Activated CD4-positive, CD25-positive, alpha-beta regulatory T cell treated with anti-CD3 and anti-CD28 coated beads, Interleukin-2, amount 50 U/mL, for 16 hours (primary cell): ENCODE results near the gene MYH4.

Experiments used
- DNase-seq: peaks from one replicate; pipeline ENCODE4 v3.0.0-alpha.2; 2020; ENCODE audit warnings: low read depth, low spot score

Gene MYH4

DNA sequence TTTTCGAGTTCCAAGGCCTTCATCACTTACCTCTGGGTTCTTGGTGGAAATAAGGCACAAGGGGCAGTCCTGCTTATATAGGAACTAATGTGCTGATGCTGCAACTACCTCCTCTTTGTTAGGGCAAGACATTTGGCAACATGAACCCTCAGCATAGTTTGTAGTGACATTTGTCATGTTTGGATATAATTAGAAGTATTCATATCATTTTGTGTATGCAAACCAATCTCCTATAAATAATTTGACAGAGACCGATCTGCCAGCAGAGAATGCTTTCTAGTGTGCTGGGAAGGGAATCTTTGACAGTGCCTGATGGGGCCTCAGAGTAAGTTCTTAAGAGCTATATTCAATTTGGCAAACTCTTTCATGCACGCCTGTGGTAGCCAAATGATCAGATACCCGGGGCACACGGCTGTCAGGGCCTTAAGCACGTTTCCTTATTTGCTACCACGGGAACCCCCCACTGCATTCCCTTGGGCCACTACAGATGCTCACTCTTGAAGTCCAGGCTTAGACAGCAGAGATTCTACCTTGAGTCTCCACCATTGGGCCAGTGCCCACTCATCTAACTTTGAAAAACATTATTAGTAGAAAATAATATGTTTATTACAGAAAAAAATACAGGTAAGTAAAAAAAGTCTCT lies 47.3 kb downstream of the MYH4 start, which contains the start of gene MYH8:
Gene MYH8, minus strand, starts transcription at position 51 of the 643 bp plus-strand sequence. CDS start 1,723 bp downstream, outside the sequence.
- DNase-seq: no peak

DNA sequence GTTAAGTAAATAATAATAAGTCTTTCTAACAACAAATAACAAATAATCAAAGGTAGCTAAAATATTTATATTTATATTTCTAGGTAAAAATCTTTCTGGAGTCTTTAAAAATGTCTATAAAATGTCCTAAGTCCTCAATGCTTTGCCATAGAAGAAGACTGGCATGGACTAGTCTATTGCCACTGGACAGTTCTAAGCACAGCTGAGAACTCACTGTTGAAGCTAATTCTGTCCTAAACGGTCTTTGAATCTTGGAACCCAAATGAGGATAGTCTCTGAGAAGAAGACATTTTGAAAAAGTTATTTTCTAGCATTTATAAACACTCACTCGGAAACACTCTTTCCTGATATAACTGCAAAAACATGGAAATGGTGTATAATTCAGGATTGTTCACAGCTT lies 48.1 kb downstream of the MYH4 start:
- no peak for DNase-seq

DNA sequence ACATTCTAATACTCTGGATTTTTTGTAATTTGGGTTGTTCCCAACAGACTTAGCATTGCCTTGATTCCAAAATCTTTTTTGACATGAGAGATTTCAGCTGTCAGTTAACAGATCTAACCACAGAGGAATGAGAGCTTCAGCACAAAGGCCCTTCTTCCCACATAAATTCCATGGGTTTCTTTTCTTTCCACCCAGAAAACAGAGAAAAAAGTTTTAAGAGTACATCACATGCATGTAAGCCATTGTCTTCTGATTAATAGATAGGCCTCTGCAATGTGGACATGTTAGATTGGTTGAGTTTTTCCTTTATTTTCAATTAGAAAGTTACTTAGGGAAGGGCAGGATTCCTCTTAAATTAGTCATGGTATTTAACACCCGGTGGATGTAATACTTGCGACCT lies 48.5 kb downstream of the MYH4 start:
- no peak for DNase-seq

DNA sequence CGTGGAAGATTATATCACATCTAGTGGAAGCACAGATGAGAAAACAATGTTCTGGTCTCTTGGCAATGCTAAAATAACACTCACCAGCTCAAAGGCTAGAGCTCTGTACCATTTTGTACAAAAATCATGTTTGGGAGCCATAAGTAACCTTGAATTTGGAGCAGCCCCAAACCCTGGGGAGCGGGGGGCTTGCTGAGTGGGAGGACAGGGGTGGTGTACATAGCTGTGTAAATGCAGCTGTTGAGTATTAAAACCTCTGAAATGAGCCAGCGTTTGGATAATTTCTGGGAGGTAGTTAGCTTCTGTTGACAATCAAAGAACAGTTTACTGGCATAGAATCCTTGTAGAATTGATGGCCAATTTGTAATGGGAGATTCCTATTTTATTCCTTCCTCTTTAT lies 51.9 kb downstream of the MYH4 start:
- DNase-seq: no peak

DNA sequence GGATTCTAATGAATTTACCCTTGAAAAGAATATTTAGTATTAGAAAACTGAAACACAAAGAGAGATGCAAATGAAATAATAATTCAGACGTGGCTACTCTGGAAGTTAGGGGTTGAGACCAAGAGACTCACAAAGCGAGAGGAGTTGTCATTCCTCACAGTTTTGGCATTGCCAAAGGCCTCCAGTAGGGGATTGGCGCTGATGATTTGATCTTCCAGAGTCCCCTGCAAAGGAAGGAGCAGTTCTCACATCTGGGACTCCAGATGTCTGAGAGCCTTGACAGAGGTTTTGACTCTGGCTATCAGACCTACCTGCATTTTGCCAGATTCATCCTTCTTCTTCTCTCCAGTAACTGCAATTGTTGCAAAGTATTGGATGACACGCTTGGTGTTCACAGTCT lies 54.2 kb downstream of the MYH4 start:
- DNase-seq: no peak

DNA sequence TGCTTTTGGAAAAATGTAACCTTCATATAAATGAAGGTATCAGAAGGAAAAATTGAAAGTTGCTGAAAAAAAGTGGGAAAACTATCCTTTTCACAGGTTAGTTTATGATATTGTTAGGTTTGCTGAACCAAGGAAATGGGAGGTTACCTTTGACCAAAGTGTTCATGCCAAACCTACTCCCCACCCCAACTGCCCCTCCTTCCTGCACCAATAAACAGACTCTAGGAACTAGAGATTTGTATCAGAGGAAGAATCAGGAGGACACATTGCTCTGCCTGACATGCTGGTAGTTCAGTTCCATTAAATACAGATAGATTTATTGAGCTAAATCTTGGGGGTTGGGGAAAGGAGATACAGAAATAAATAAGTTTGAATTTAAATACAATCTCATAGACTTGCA lies 65.8 kb downstream of the MYH4 start:
- no peak for DNase-seq

DNA sequence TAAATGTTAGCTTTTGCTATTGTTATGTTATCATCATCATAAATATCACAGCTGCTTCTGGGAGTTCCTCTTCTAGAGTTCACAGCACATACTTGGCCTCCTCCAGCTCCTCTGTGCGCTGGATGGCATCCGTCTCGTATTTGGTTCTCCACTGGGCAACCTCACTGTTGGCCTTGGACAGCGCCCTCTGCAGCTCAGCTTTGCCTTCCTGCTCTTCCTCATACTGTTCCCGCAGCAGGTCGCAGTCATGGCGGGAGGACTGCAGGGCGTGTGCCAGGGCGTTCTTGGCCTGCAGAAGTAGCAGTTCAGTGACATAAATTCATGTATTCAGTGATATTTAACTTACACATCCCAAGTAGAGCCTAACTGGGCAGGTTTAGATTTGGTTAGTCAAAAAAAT lies 71.0 kb downstream of the MYH4 start:
- DNase-seq: no peak

DNA sequence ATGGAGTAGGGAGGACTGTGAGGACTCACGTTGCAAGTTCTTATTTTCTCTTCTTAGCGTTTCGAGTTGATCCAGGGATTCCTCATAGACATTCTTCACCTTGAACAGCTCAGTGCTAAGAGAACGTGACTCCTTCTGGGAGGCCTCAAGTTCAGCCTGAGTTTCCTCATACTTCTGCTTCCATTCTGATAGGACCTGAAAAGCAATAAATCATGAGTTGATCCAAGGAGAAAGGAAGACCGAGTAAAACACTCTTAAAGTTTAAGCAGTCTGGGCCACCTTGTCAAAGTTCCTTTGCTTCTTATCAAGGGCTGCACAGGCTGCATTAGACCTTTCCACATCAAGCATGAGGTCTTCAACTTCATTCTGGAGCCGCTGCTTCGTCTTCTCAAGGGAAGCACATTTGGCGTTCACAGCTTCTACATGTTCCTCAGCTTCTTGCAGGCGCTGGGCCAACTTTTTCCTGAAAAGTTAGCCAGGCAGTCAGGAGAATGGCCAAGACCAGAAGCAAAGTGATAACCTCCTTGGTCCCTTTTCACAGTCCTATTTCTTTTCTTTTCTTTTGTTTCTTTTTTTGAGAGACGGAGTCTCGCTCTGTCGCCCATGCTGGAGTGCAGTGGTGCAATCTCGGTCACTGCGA lies 72.7 kb downstream of the MYH4 start:
- no peak for DNase-seq

DNA sequence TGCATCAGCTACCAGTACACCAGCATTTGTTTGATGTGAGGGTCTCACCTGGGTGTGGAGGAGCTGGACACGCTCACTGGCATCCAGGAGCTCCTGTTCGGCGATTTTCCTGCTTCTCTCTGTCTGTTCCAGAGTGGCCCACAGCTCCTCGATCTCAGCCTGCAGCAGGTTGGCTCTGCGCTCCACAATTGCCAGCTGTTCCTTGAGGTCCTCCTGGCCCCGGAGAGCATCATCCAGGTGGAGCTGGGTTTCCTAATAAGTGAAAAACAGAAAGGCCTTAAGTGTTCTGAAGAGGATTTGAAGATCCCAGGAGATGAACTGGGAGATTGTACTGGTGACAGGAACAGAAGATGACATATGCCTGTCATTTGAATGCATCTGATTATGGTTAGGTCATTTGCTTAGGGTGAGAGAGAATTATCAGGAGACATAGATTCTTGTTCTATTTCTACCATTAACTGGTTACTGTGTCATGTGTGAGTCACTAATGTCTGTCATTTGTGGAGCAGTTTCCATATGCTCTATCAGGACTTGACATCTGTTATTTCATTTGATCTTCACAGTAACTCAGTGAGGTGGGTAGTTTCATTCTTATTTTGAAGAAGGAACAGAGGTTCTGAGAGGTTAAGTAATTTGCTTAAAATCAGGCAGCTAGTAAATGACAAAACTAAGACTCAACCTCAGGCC lies 75.0 kb downstream of the MYH4 start:
- no peak for DNase-seq
